Measurements from ENCODE around the gene FOXO1.

The FOXO1 gene

GRCh38 chr13:40591091-40591490, 75.3 kb downstream of the FOXO1 start:
- peaks cover 64% of the 10 kb centered on the region for H3F3A ChIP-seq (ENCODE audit: insufficient read depth)
- no peaks in the 10 kb centered on the region for H3K9me3 ChIP-seq (ENCODE audit: insufficient read depth, low read length)
- no peak for TF ChIP-seq CTCF (IDR thresholded peaks at IDR 0.05; ENCODE audit: insufficient read depth, low read length, poor library complexity, severe bottlenecking)
- no peak for TF ChIP-seq EZH2phosphoT487 (conservative IDR thresholded peaks at IDR 0.05; ENCODE audit: low read length)
- H3K27me3 ChIP-seq (ENCODE audit: low read length) = no peaks in the 10 kb centered on the region
- peak overlapping the region; percentile 87 for H3K4me2 ChIP-seq (ENCODE audit: low read depth, low read length, poor library complexity, severe bottlenecking)
- H3K36me3 ChIP-seq (ENCODE audit: low read length) = no peaks in the 10 kb centered on the region
- peak overlapping the region; percentile 48 for H3K9ac ChIP-seq (ENCODE audit: low read length)
- peaks cover 16% of the 10 kb centered on the region for H4K20me1 ChIP-seq (ENCODE audit: low read depth, low read length)
- H2AFZ ChIP-seq (ENCODE audit: low read depth, low read length, severe bottlenecking) = no peak overlapping the region
- H3K4me3 ChIP-seq (ENCODE audit: insufficient read depth, low read length, poor library complexity, severe bottlenecking) = peak overlapping the region; percentile 41
- no peaks in the 10 kb centered on the region for H3K9me2 ChIP-seq (replicated peaks; ENCODE audit: insufficient read depth, low read length)
- peak overlapping the region; percentile 92 for H3K27ac ChIP-seq (ENCODE audit: low read depth, low read length)
- peaks cover 100% of the 10 kb centered on the region for H3K79me2 ChIP-seq (ENCODE audit: insufficient read depth, low read length)

DNA sequence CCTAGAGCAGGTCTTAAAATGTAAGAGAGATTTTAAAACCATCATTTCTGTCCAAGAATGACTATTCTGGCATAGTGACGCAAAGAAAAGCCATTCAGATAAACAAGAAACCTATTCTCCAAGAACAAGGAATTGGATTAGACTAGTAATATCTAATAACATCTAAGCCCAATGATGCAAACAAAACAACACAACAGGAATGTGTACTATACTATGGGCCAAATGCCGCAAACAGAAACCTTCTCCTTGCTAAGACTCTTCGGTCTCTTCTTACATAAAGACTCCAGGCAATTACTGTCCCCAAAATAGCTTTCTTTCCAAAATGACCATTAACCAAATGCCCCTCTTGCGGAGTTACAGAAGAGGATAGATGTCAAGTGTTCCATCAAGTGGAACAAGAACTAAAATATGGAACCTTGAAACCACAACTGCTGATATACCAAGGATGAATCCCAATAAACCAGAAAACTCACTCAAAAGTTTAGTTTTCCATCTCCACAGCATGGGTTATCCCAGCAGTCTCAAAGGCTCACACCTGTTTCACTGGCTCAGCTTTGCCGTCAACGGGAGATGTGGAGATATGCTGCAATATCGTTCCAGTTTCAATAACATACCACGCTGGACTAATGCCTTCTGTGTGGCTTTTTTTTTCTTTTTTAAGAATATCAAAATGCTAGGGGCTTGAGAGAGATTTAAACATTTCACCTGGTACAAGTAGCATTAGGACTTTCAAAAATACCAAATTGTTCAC, 76.2 kb downstream of the FOXO1 start:
- no peak for TF ChIP-seq CTCF (IDR thresholded peaks at IDR 0.05; ENCODE audit: insufficient read depth, low read length, poor library complexity, severe bottlenecking)
- no peak for TF ChIP-seq EZH2phosphoT487 (conservative IDR thresholded peaks at IDR 0.05; ENCODE audit: low read length)
- H3K79me2 ChIP-seq (ENCODE audit: insufficient read depth, low read length) = peaks cover 100% of the 10 kb centered on the region
- H3K27me3 ChIP-seq (ENCODE audit: low read length) = no peaks in the 10 kb centered on the region
- H3K27ac ChIP-seq (ENCODE audit: low read depth, low read length) = peak overlapping the region; percentile 92
- H2AFZ ChIP-seq (ENCODE audit: low read depth, low read length, severe bottlenecking) = no peak overlapping the region
- H3K4me3 ChIP-seq (ENCODE audit: insufficient read depth, low read length, poor library complexity, severe bottlenecking) = peak overlapping the region; percentile 41
- peaks cover 56% of the 10 kb centered on the region for H3F3A ChIP-seq (ENCODE audit: insufficient read depth)
- peak overlapping the region; percentile 48 for H3K9ac ChIP-seq (ENCODE audit: low read length)
- H3K9me3 ChIP-seq (ENCODE audit: insufficient read depth, low read length) = no peaks in the 10 kb centered on the region
- H3K9me2 ChIP-seq (replicated peaks; ENCODE audit: insufficient read depth, low read length) = no peaks in the 10 kb centered on the region
- no peaks in the 10 kb centered on the region for H3K36me3 ChIP-seq (ENCODE audit: low read length)
- H4K20me1 ChIP-seq (ENCODE audit: low read depth, low read length) = peaks cover 16% of the 10 kb centered on the region
- H3K4me2 ChIP-seq (ENCODE audit: low read depth, low read length, poor library complexity, severe bottlenecking) = peak overlapping the region; percentile 87

DNA sequence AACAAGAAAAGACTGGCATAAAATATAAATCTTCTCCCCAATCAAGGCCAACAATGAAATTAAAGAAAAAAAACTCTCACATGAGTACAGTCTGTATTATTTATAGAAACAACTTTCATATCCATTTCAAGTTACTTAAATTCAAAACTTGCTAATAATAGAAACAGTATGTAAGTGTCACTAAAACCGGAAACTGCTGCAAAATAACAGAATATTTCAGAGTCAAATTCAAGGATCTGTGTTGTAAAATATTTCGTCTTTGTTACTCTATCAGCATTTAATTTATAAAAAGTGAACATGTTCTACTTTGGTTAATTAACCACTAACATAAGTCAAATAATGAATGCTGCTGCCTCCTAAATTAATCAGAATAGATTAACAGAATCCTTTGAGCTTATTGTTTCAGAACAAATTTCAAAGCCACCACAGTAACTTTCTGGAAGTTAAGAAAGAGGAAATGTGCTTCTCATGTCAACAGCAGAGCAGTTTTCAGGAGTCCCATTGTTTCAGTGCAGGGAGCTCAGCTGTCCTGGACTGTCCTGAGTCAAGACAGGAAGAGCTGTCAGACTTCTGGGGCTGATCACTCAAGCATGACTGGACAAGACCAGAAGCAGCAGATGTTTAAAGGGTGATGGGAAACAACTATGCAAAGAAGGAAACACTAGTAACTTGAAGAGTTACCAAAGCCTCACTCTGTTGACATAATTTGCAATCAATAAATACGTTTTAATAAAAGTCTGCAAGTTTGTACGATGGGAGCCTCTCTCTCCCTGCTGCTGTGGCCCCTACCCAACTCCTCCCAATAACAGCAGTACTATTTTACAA, 76.9 kb downstream of the FOXO1 start:
- no peaks in the 10 kb centered on the region for H3K9me2 ChIP-seq (replicated peaks; ENCODE audit: insufficient read depth, low read length)
- peak overlapping the region; percentile 92 for H3K27ac ChIP-seq (ENCODE audit: low read depth, low read length)
- peaks cover 100% of the 10 kb centered on the region for H3K79me2 ChIP-seq (ENCODE audit: insufficient read depth, low read length)
- H3K4me2 ChIP-seq (ENCODE audit: low read depth, low read length, poor library complexity, severe bottlenecking) = peak overlapping the region; percentile 87
- H2AFZ ChIP-seq (ENCODE audit: low read depth, low read length, severe bottlenecking) = no peak overlapping the region
- H3K36me3 ChIP-seq (ENCODE audit: low read length) = no peaks in the 10 kb centered on the region
- no peaks in the 10 kb centered on the region for H3K9me3 ChIP-seq (ENCODE audit: insufficient read depth, low read length)
- peaks cover 16% of the 10 kb centered on the region for H4K20me1 ChIP-seq (ENCODE audit: low read depth, low read length)
- TF ChIP-seq CTCF (IDR thresholded peaks at IDR 0.05; ENCODE audit: insufficient read depth, low read length, poor library complexity, severe bottlenecking) = no peak
- no peak for TF ChIP-seq EZH2phosphoT487 (conservative IDR thresholded peaks at IDR 0.05; ENCODE audit: low read length)
- no peaks in the 10 kb centered on the region for H3K27me3 ChIP-seq (ENCODE audit: low read length)
- peak overlapping the region; percentile 48 for H3K9ac ChIP-seq (ENCODE audit: low read length)
- peak overlapping the region; percentile 41 for H3K4me3 ChIP-seq (ENCODE audit: insufficient read depth, low read length, poor library complexity, severe bottlenecking)
- H3F3A ChIP-seq (ENCODE audit: insufficient read depth) = peaks cover 48% of the 10 kb centered on the region

Measured in SU-DHL-6 (cell line).